CD4-positive, alpha-beta T cell treated with Interferon alpha-2 for 1 hour (primary cell): Measurements from ENCODE around the gene PTPMT1.

Experiments used
- DNase-seq, 2 donors: peaks; one replicate each; pipeline ENCODE4 v3.0.0-alpha.2; 2020 to 2022

The PTPMT1 gene

DNA sequence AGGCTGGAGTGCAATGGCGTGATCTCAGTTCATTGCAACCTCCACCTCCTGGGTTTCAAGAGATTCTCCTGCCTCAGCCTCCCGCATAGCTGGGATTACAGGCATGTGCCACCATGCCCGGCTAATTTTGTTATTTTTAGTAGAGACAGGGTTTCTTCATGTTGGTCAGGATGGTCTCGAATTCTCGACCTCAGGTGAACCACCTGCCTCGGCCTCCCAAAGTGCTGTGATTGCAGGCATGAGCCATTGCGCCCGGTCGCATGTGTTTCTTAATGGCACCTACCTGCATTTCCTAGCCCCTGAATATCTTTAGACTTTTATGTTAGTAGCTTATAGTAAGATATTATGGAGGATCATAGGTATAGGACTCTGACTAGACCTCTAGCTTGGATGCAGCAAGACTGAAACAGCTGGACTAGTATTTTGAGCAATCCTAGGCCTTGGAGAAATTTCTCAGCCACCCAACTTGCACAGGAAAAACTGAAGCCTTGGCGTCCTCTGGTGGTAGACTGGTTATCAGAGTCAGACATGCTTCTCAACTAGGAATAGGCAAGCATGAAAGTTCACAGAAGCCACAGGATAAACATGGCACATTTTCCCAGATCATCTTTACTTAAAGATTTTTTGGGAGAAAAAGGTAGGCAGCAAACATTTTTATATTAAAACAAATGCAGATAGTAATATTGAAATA is 51.5 kb downstream of the PTPMT1 start:
- peak; percentile 8 to 19 for DNase-seq

DNA sequence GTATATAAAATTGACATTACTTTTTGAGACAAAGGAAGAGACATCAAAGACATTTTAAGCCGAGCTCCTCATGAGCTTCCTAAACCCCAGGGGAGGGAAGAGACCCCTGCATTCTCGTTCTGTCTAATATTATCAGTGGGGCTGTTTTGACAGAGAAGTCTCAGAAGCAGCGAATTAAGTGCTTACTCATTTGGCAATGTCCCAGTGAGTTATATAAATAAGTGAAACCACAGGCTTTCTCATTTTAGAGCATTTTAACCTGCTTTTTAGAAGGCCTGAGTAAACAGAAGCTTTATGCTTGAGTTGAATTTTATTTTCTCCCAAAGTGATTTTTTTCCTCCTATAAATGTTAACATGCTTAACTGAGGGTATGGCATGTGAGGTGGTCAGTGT is 52.0 kb downstream of the PTPMT1 start:
- DNase-seq, result no peak

GRCh38 chr11:47620836-47621378 is 55.5 kb downstream of the PTPMT1 start:
- DNase-seq, result no peak
